GM23338 (cell line): ENCODE data around the gene CASP5. TPM values are rescaled to one million over a fixed set of nuclear protein-coding genes. Genes with fewer than 3 reads are reported as not detected.

Experiments
- ATAC-seq: fragments of 200-7000 bp; cut with Tn5 transposase; 3 replicates; pipeline ENCODE4 v1.9.1; 2020
- DNase-seq: peaks from one replicate; pipeline ENCODE4 v3.0.0-alpha.2; 2015; ENCODE audit warnings: low spot score
- H2AFZ ChIP-seq: fragments of 200-600 bp; sonication (generic); 2 replicates; pipeline ENCODE4 v1.8.0; 2016; ENCODE audit warnings: antibody characterized with exemption, mild to moderate bottlenecking, moderate library complexity
- H3F3A ChIP-seq: fragments of 200-600 bp; sonication (generic); replicated peaks from 2 replicates; pipeline ENCODE4 v1.8.0; 2017; ENCODE audit warnings: antibody characterized with exemption, mixed run types, low read depth
- H3K27ac ChIP-seq: fragments of 200-600 bp; sonication (generic); 2 replicates; pipeline ENCODE4 v1.6.1; 2016; ENCODE audit warnings: low read depth
- H3K27me3 ChIP-seq: fragments of 200-600 bp; sonication (generic); 2 replicates; pipeline ENCODE4 v1.8.0; 2016; ENCODE audit warnings: mild to moderate bottlenecking, mixed run types, moderate library complexity; ENCODE audit not compliant: insufficient read depth
- H3K36me3 ChIP-seq: fragments of 200-600 bp; sonication (generic); 2 replicates; pipeline ENCODE4 v1.8.0; 2016; ENCODE audit warnings: mild to moderate bottlenecking; ENCODE audit not compliant: insufficient read depth
- H3K4me1 ChIP-seq: fragments of 200-600 bp; sonication (generic); 2 replicates; pipeline ENCODE4 v1.8.0; 2016; ENCODE audit warnings: mild to moderate bottlenecking, moderate library complexity; ENCODE audit not compliant: insufficient read depth
- H3K4me2 ChIP-seq: fragments of 200-600 bp; sonication (generic); 2 replicates; pipeline ENCODE4 v1.7.1; 2017; ENCODE audit warnings: mixed run types
- H3K4me3 ChIP-seq: fragments of 200-600 bp; sonication (generic); 2 replicates; pipeline ENCODE4 v1.6.1; 2016; ENCODE audit warnings: mixed run types
- H3K79me2 ChIP-seq: fragments of 200-600 bp; sonication (generic); replicated peaks from 2 replicates; pipeline ENCODE4 v1.8.0; 2017; ENCODE audit warnings: mild to moderate bottlenecking; ENCODE audit not compliant: insufficient read depth
- H3K9me2 ChIP-seq: fragments of 200-600 bp; sonication (generic); 2 replicates; pipeline ENCODE4 v1.8.0; 2017; ENCODE audit not compliant: insufficient read depth
- H4K20me1 ChIP-seq: fragments of 200-600 bp; sonication (generic); replicated peaks from 2 replicates; pipeline ENCODE4 v1.8.0; 2017; ENCODE audit warnings: mild to moderate bottlenecking; ENCODE audit not compliant: insufficient read depth
- H3K27ac Mint-ChIP-seq: 2 replicates; pipeline ENCODE4 v1.8.0; 2020; ENCODE audit warnings: inconsistent platforms, mild to moderate bottlenecking, moderate library complexity, mixed read lengths
- H3K27me3 Mint-ChIP-seq: 3 replicates; pipeline ENCODE4 v1.8.0; 2022; ENCODE audit warnings: low read depth, mild to moderate bottlenecking, moderate library complexity, mixed read lengths, inconsistent platforms; ENCODE audit not compliant: insufficient read depth, poor library complexity
- H3K36me3 Mint-ChIP-seq: 3 replicates; pipeline ENCODE4 v1.8.0; 2021; ENCODE audit warnings: low read depth, mild to moderate bottlenecking, inconsistent platforms, moderate library complexity, mixed read lengths
- H3K4me1 Mint-ChIP-seq: 3 replicates; pipeline ENCODE4 v1.8.0; 2020; ENCODE audit warnings: mild to moderate bottlenecking, inconsistent platforms, mixed read lengths
- H3K4me3 Mint-ChIP-seq: 3 replicates; pipeline ENCODE4 v1.8.0; 2021; ENCODE audit warnings: moderate library complexity, mild to moderate bottlenecking, inconsistent platforms, mixed read lengths
- H3K9me3 Mint-ChIP-seq: 3 replicates; pipeline ENCODE4 v1.8.0; 2020; ENCODE audit warnings: moderate library complexity, mild to moderate bottlenecking, inconsistent platforms, mixed read lengths
- CREB1 ChIP-seq: fragments of 250-450 bp; sonication (Bioruptor Pico); IDR thresholded peaks from 2 replicates; pipeline ENCODE4 v1.5.0; 2020; ENCODE audit warnings: low read depth, mild to moderate bottlenecking, moderate library complexity
- CTCF ChIP-seq, 2 experiments: fragments of 200-600 bp in 1 of 2; sonication (generic) in 1 of 2; conservative IDR thresholded peaks; 2 replicates each; pipeline versions ENCODE4 v1.5.1 to v1.6.1; 2016 to 2017; ENCODE audit warnings: antibody characterized with exemption in 2 of 2, low read depth in 2 of 2, mild to moderate bottlenecking in 2 of 2, moderate library complexity in 1 of 2
- ETS1 ChIP-seq: IDR thresholded peaks from 2 replicates; pipeline ENCODE4 v1.6.1; 2016; ENCODE audit warnings: antibody characterized with exemption
- EZH2phosphoT487 ChIP-seq: fragments of 200-600 bp; sonication (generic); IDR thresholded peaks from one replicate; pipeline ENCODE4 v1.8.1; 2018; ENCODE audit warnings: antibody characterized with exemption; ENCODE audit not compliant: unreplicated experiment
- JUNB ChIP-seq: IDR thresholded peaks from one replicate; pipeline ENCODE4 v1.6.1; 2016; ENCODE audit warnings: antibody characterized with exemption; ENCODE audit not compliant: unreplicated experiment
- NANOG ChIP-seq: IDR thresholded peaks from 2 replicates; pipeline ENCODE4 v1.6.1; 2016; ENCODE audit warnings: antibody characterized with exemption, borderline replicate concordance
- POLR2AphosphoS5 ChIP-seq: IDR thresholded peaks from 2 replicates; pipeline ENCODE4 v1.6.1; 2016; ENCODE audit warnings: antibody characterized with exemption, low read depth
- REST ChIP-seq: IDR thresholded peaks from one replicate; pipeline ENCODE4 v1.6.1; 2018; ENCODE audit warnings: antibody characterized with exemption; ENCODE audit not compliant: unreplicated experiment
- STAT1 ChIP-seq: IDR thresholded peaks from one replicate; pipeline ENCODE4 v1.6.1; 2016; ENCODE audit warnings: antibody characterized with exemption; ENCODE audit not compliant: unreplicated experiment
- ZNF462 ChIP-seq: fragments of 250-450 bp; sonication (Bioruptor Pico); IDR thresholded peaks from 2 replicates; pipeline ENCODE4 v1.5.0; 2020; ENCODE audit warnings: mild to moderate bottlenecking, moderate library complexity
- polyA plus RNA-seq: library from polyadenylated mRNA; unstranded; fragments of >200 nt; fragmentation: Nextera tagmentation; extraction: Ambion mirVana; gene quantifications from 2 replicates; pipeline ENCODE4 v1.2.1, GENCODE V29; 2016
- total RNA-seq: library from RNA; depleted of rRNA; stranded (reverse); fragments of >200 nt; shearing (Covaris generic); gene quantifications from 2 replicates; pipeline ENCODE4 v1.2.3, GENCODE V29; 2014

CASP5 gene
- total and polyA plus RNA-seq, 2 experiments from 2014 or later: not detected

GRCh38 chr11:105032495-105032894 lies 9.5 kb upstream of the CASP5 start:
- Mint-ChIP-seq H3K4me3 (no peak overlapping the region), H3K27ac (no peak overlapping the region), H3K9me3 (no peaks in the 10 kb centered on the region; the same call in 2 of the 3 replicates), H3K4me1 (no peaks in the 10 kb centered on the region), H3K27me3 (peaks cover 3% of the 10 kb centered on the region), H3K36me3 (peaks cover 7% of the 10 kb centered on the region; the same call in 2 of the 3 replicates)
- no peaks in the 10 kb centered on the region for H3K4me1 ChIP-seq
- H3K27me3 ChIP-seq: no peaks in the 10 kb centered on the region
- no peaks in the 10 kb centered on the region for H3K79me2 ChIP-seq
- no peak for ATAC-seq
- TF ChIP-seq EZH2phosphoT487: no peak
- no peak overlapping the region for H3K4me3 ChIP-seq
- peaks cover 9% of the 10 kb centered on the region; the same call in 1 of the 2 replicates for H3K9me2 ChIP-seq
- H3K36me3 ChIP-seq: no peaks in the 10 kb centered on the region
- DNase-seq: no peak
- no peaks in the 10 kb centered on the region for H4K20me1 ChIP-seq
- H3K4me2 ChIP-seq: no peak overlapping the region
- H3F3A ChIP-seq: no peaks in the 10 kb centered on the region
- H2AFZ ChIP-seq: no peak overlapping the region
- no peak overlapping the region for H3K27ac ChIP-seq

- Histone ChIP-seq H3F3A (no peaks in the 10 kb centered on the region), H3K4me1 (no peaks in the 10 kb centered on the region), H3K27me3 (no peaks in the 10 kb centered on the region), H3K9me2 (no peaks in the 10 kb centered on the region), H2AFZ (no peak overlapping the region), H3K36me3 (no peaks in the 10 kb centered on the region), H3K4me2 (no peak overlapping the region), H3K27ac (no peak overlapping the region), H4K20me1 (no peaks in the 10 kb centered on the region), H3K4me3 (no peak overlapping the region), H3K79me2 (no peaks in the 10 kb centered on the region)
- no peak overlapping the region; the same call in 1 of the 2 replicates for H3K27ac Mint-ChIP-seq
- H3K36me3 Mint-ChIP-seq: no peaks in the 10 kb centered on the region
- DNase-seq (no peak), ATAC-seq (no peak)
- H3K4me3 Mint-ChIP-seq: no peak overlapping the region
- no peaks in the 10 kb centered on the region for H3K27me3 Mint-ChIP-seq
- no peaks in the 10 kb centered on the region for H3K4me1 Mint-ChIP-seq
- H3K9me3 Mint-ChIP-seq: no peaks in the 10 kb centered on the region
- no peak for TF ChIP-seq STAT1
- TF ChIP-seq ZNF462 (CRISPR knock-in tag): no peak
- TF ChIP-seq POLR2AphosphoS5: no peak
- TF ChIP-seq NANOG: no peak
- TF ChIP-seq CTCF (conservative IDR thresholded peaks at IDR 0.05; ENCODE audit: low read depth in 2 of 2): no peak
- no peak for TF ChIP-seq CREB1 (CRISPR knock-in tag)
- no peak for TF ChIP-seq REST
- no peak for TF ChIP-seq JUNB
- TF ChIP-seq ETS1: no peak
- no peak for TF ChIP-seq EZH2phosphoT487
Measured at GRCh38 chr11:105027678-105028077, 4.7 kb upstream of the CASP5 start.
